ENCODE results near the gene UACA.

GRCh38 chr15:70723927-70724326 is 39.4 kb downstream of the UACA start:
- TF ChIP-seq CTCF (optimal IDR thresholded peaks at IDR 0.05 in 1 of 3, IDR thresholded peaks at IDR 0.05 in 1 of 3, conservative IDR thresholded peaks at IDR 0.05 in 1 of 3; ENCODE audit: extremely low read depth in 1 of 3, insufficient read depth in 2 of 3, low read length in 3 of 3) (no peak), EZH2 (IDR thresholded peaks at IDR 0.05; ENCODE audit: low read length) (no peak)
